ENCODE data around the gene SQSTM1.
A peak's percentile ranks its signal among the peaks of the same experiment; 100 is the strongest.
"Not testable (repeated sequence)": the region's sequence is repeated elsewhere in the genome, so short reads cannot be mapped to it uniquely, and the experiment has no call there.

Gene SQSTM1

DNA sequence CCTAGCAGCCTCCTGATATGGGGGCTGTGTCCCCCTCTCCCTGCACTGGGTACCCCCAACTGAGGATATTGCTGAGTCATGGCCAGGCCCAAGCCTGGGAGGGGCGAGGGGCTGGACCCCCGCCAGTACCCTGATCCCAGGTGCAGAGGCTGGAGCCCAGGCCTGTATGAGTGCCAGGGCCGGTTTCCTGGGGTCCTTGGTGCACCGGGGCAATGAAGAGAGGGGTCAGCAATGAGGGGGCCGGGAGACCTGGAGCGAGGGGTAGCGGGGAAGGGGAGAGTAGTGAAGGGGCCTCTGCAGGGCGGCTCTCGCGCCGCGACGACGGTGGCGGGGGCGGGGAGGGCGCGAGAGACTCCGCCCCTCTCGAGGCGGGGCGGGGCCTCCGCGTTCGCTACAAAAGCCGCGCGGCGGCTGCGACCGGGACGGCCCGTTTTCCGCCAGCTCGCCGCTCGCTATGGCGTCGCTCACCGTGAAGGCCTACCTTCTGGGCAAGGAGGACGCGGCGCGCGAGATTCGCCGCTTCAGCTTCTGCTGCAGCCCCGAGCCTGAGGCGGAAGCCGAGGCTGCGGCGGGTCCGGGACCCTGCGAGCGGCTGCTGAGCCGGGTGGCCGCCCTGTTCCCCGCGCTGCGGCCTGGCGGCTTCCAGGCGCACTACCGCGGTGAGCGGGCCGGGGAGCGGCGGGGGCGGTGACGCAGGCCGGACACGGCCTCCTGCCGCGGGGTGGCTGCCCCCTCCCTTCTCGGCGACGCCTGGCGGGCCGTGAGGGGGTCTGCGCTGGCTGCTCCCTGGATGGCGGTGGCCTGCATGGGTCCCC, at the start of gene SQSTM1:
Gene SQSTM1 (plus strand): TSS at position 423 of the 815 bp plus-strand sequence. CDS start 32 bp downstream, at position 455.
- DNase-seq (ENCODE audit: low read depth in 2 of 2), result peak; percentile 65 to 69

DNA sequence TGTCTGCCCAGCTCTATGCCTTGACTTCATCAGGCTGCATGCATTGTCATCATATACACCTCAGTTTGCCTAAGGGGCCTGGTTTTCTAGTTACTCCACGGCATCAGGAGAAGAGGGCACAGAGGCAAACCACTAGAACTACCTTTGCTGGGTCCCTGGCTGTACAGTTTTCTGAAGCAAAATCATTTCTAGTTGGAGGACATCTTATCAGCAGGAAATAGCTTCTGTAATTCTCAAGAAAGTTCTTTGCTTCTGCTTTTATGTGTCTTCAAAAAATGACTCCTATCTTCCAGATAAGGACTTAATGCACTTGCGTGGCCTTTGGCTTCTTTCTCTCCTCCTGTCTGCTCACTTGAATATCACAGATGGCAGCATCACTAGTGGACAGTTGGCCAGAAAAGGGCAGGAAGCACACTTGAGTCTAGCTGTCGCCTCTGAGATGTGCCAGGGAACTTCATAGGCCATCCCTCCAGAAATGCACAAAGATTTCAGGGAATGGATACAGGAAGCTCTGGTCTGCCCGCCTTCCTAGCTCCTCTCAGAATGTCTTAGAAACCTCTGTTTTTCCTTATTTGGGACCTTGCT, 49.3 kb upstream of the SQSTM1 start:
- DNase-seq (ENCODE audit: low read depth in 2 of 2), result no peak

- no peak for DNase-seq (ENCODE audit: low read depth in 2 of 2)
Measured at GRCh38 chr5:179772351-179772750, 48.4 kb upstream of the SQSTM1 start.

DNA sequence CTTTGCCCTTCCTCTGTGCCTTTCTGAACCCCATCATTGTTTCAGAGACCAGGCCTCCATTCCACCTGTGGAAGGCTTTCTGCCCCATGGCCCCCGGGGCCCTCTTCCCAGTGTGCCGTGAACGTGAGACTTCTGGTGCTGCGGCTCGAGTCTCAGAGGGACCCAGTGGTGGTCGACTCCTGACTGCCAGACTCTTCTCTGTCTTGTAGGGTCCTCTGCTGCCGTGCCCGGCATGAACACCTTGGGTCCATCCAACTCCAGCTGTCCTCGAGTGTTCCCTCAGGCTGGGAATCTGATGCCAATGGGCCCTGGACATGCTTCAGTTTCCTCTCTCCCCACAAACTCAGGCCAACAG, 47.0 kb upstream of the SQSTM1 start:
- DNase-seq (ENCODE audit: low read depth in 2 of 2), result no peak

DNA sequence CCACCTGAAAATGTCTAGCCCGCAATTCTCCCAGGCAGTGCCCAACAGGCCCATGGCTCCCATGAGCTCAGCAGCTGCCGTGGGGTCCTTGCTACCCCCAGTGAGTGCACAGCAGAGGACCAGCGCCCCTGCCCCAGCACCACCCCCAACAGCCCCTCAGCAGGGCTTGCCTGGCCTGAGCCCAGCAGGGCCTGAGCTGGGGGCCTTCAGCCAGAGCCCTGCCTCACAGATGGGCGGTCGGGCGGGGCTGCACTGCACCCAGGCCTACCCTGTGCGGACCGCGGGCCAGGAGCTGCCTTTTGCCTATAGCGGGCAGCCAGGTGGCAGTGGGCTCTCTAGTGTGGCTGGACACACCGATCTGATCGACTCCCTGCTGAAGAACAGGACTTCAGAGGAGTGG, 46.3 kb upstream of the SQSTM1 start:
- DNase-seq (ENCODE audit: low read depth in 2 of 2), result no peak

DNA sequence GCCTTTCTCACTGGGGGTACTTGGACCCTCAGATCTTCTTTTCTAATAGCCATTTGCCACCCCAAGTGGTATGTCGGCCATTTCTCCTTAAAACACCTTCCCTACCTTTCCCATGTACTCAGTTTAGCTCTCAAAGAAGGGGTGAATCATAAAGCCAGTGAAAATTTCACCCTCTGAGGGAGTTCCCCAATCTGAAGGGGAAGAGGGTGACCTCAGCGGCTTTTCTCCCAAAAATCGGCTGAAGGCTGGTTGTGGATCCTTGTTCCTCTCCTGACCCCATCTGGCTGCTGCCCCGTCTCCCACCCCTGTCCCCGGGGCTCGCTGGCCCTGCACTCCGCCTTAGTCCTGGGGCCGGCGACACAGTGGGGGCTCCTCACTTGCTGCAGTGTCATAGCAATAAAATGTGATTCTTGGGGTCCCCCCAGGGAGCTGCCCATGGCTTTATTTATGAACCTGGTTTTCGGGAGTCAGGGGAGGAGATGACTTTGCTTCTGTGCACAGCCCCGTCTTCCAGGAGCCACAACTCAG, 44.2 kb upstream of the SQSTM1 start:
- no peak for DNase-seq (ENCODE audit: low read depth in 2 of 2)

DNA sequence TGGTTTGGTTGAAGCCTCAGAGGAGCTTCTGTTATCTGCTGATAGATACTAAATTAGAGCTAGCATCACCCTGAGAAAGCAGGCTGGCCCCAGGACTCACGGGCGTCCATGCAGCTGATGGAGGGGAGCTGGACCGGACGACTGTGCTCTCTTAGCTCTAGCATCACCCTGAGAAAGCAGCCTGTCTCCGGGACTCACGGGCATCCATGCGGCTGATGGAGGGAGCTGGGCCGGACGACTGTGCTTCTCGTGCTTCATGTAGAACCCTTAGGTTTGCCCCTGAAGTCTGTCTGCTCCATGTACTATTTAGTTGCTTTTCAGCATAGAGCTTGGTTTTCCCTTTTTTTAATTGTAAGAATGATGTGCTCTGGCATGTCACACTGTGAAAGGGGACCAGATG, 43.2 kb upstream of the SQSTM1 start:
- no peak for DNase-seq (ENCODE audit: low read depth in 2 of 2)

DNA sequence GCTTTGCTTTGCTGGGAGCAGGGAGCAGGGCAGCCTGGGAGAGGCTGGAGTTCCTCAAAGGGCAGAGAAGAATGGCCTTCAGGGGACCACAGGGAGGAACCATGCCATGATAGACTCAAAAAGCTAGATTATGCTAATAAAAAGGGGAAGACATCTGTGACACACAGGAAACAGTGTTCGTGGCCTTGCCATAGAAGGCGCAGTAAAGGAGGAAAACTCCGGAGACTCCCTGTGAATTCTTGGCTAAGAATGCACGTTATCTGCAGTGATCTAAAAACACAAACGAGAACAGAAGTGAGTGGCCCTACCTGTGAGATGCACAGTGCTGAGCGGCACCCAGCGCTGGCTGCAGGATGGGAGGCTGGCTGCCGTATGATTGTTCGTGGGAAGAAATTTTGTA, 42.8 kb upstream of the SQSTM1 start:
- no peak for DNase-seq (ENCODE audit: low read depth in 2 of 2)

GRCh38 chr5:179778591-179778990, 42.1 kb upstream of the SQSTM1 start:
- no peak for DNase-seq (ENCODE audit: low read depth in 2 of 2)

- DNase-seq (ENCODE audit: low read depth in 2 of 2), result no peak
Measured at GRCh38 chr5:179779826-179780225, 40.9 kb upstream of the SQSTM1 start.

DNA sequence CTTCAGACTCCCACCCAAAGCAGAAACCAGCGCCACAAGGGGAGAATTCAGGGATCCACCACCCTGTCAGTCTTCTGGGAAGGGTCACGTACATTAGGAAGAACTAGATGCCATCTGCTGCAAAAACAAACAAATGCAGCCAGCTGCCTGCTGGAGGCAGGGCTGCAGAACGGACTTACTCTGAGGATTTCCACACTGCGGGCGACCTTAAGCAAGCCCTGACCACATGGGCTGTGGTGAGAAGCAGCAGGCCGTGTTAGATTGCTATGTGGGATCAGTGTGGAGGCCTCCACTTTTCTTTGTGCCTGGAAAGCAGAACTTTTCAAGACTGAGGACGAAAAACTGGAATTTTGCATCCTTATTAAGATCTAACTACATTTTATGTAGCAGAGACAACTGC, 40.3 kb upstream of the SQSTM1 start:
- no peak for DNase-seq (ENCODE audit: low read depth in 2 of 2)

- no peak for DNase-seq (ENCODE audit: low read depth in 2 of 2)
Measured at GRCh38 chr5:179781846-179782245, 38.9 kb upstream of the SQSTM1 start.

GRCh38 chr5:179783128-179783527, 37.6 kb upstream of the SQSTM1 start:
- DNase-seq (ENCODE audit: low read depth in 2 of 2), result no peak

- no peak for DNase-seq (ENCODE audit: low read depth in 2 of 2)
Measured at GRCh38 chr5:179786861-179787260, 33.8 kb upstream of the SQSTM1 start.

DNA sequence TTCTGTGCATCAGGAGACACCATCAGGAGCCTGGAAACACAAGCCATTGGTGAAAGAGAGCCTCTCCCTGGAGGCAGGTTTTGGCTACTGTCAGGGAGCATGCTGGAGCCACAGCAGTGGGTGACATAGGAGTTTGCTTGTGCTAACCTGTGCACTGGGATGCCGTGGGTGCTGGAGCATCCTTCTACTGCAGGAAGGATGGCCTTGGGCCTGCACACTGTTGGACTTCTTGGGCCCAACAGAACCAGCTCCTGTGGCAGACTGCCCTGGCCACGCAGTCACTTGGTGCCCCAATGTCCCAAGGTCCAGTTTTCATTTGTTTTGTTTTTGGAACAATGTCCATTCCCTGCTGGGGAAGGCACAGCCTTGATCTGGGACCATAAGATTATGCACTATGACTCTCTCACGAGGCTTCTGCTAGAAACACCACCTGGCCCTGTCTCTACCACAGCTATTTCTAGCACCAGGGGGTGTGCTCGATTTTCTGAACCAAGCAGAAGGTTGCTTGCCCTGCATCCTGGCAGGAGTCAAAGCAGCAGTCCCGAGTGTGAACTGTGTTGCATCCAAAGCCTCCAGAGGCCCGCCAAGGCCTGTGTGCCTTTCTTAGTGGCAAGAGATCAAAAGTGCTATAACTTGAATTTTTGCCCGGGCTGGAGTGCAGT, 32.4 kb upstream of the SQSTM1 start:
- DNase-seq (ENCODE audit: low read depth in 2 of 2), result no peak

- not testable (repeated sequence) for DNase-seq (ENCODE audit: low read depth in 2 of 2)
Measured at GRCh38 chr5:179789278-179789677, 31.4 kb upstream of the SQSTM1 start.

- no peak for DNase-seq (ENCODE audit: low read depth in 2 of 2)
Measured at GRCh38 chr5:179791881-179792611, 28.7 kb upstream of the SQSTM1 start.

- no peak for DNase-seq (ENCODE audit: low read depth in 2 of 2)
Measured at GRCh38 chr5:179792612-179793467, 27.9 kb upstream of the SQSTM1 start.

GRCh38 chr5:179793468-179794139, 27.1 kb upstream of the SQSTM1 start, which contains the start of gene LTC4S:
Gene LTC4S (plus strand): TSS chr5:179793986. CDS start chr5:179794081, 95 bp downstream.
- DNase-seq (ENCODE audit: low read depth in 2 of 2), result no peak

GRCh38 chr5:179794171-179794570, 26.5 kb upstream of the SQSTM1 start:
- no peak for DNase-seq (ENCODE audit: low read depth in 2 of 2)
